ENCODE results near the gene ST6GAL2.

ST6GAL2 gene

GRCh38 chr2:106833256-106833655, 52.7 kb downstream of the ST6GAL2 start:
- intact Hi-C loops (cut with DNase I; ENCODE audit: low total_unique reads), result no loop called here
- Histone ChIP-seq H3K4me3 (no peak overlapping the region), H3K27me3 (no peaks in the 10 kb centered on the region), H3K36me3 (peaks cover 0 to 15% (median 0%) of the 10 kb centered on the region in 3 donors), H3K4me1 (peaks cover 0 to 29% (median 5%) of the 10 kb centered on the region in 4 donors), H3K9me3 (no peaks in the 10 kb centered on the region), H3K27ac (peak overlapping the region in 1 of 2 donors; percentile 49)
- DNase-seq, result no peak
- TF ChIP-seq CTCF (IDR thresholded peaks at IDR 0.05), result no peak

GRCh38 chr2:106831816-106832569, 54.0 kb downstream of the ST6GAL2 start:
- H3K36me3 ChIP-seq, result peaks cover 0 to 15% (median 0%) of the 10 kb centered on the region in 3 donors
- intact Hi-C loops (cut with DNase I; ENCODE audit: low total_unique reads), result no loop called here

GRCh38 chr2:106831241-106831640, 54.7 kb downstream of the ST6GAL2 start:
- peak overlapping the region; percentile 39 to 49 for H3K27ac ChIP-seq
- H3K9me3 ChIP-seq, result no peaks in the 10 kb centered on the region
- no peak for TF ChIP-seq CTCF (IDR thresholded peaks at IDR 0.05)
- H3K27me3 ChIP-seq, result no peaks in the 10 kb centered on the region
- H3K4me1 ChIP-seq, result peaks cover 0 to 29% (median 5%) of the 10 kb centered on the region in 4 donors
- intact Hi-C loops (cut with DNase I; ENCODE audit: low total_unique reads), result no loop called here
- DNase-seq, result no peak
- H3K36me3 ChIP-seq, result peaks cover 0 to 15% (median under 1%) of the 10 kb centered on the region in 3 donors
- H3K4me3 ChIP-seq, result no peak overlapping the region

More at GRCh38 chr2:106831816-106832569, 54.0 kb downstream of the ST6GAL2 start:
- peaks cover 0 to 29% (median 5%) of the 10 kb centered on the region in 4 donors for H3K4me1 ChIP-seq
- TF ChIP-seq CTCF (IDR thresholded peaks at IDR 0.05), result no peak
- no peaks in the 10 kb centered on the region for H3K9me3 ChIP-seq
- H3K27me3 ChIP-seq, result no peaks in the 10 kb centered on the region
- DNase-seq, result no peak
- no peak overlapping the region for H3K4me3 ChIP-seq
- peak overlapping the region; percentile 39 to 49 for H3K27ac ChIP-seq

- no peak for TF ChIP-seq CTCF (IDR thresholded peaks at IDR 0.05)
- intact Hi-C loops (cut with DNase I; ENCODE audit: low total_unique reads), result no loop called here
Observed at GRCh38 chr2:106830191-106830590, 55.8 kb downstream of the ST6GAL2 start.

GRCh38 chr2:106828119-106828518, 57.8 kb downstream of the ST6GAL2 start:
- Histone ChIP-seq H3K4me1 (peaks cover 0 to 13% (median 5%) of the 10 kb centered on the region in 4 donors), H3K36me3 (peaks cover 0 to 30% (median 17%) of the 10 kb centered on the region in 3 donors), H3K4me3 (no peak overlapping the region), H3K27ac (peak overlapping the region in 1 of 2 donors; percentile 52), H3K27me3 (no peaks in the 10 kb centered on the region), H3K9me3 (no peaks in the 10 kb centered on the region)
- intact Hi-C loops (cut with DNase I; ENCODE audit: low total_unique reads), result no loop called here
- no peak for DNase-seq
- TF ChIP-seq CTCF (IDR thresholded peaks at IDR 0.05), result no peak

More at GRCh38 chr2:106830191-106830590, 55.8 kb downstream of the ST6GAL2 start:
- H3K27ac ChIP-seq, result no peak overlapping the region
- H3K36me3 ChIP-seq, result peaks cover 0 to 25% (median 11%) of the 10 kb centered on the region in 3 donors
- H3K27me3 ChIP-seq, result no peaks in the 10 kb centered on the region
- H3K4me3 ChIP-seq, result no peak overlapping the region
- no peak for DNase-seq
- no peaks in the 10 kb centered on the region for H3K9me3 ChIP-seq
- H3K4me1 ChIP-seq, result peaks cover 0 to 25% (median 5%) of the 10 kb centered on the region in 4 donors

All from tibial artery (tissue), 4 donors.